HEK293T (cell line): ENCODE results near the gene JAK1.

Source experiments
- CTCF ChIA-PET: fragments of 350-600 bp; formaldehyde crosslinking; extraction: SDS; loops from one replicate; lab custom pipeline; 2021; ENCODE audit warnings: antibody characterized with exemption, inconsistent platforms; lab: Yijun Ruan, JAX
- POLR2A ChIA-PET: fragments of 350-600 bp; formaldehyde crosslinking; extraction: SDS; loops from one replicate; lab custom pipeline; 2020; ENCODE audit warnings: antibody characterized with exemption, inconsistent platforms; lab: Yijun Ruan, JAX
- DNase-seq: peaks from one replicate; pipeline ENCODE4 v3.0.0; 2012; ENCODE audit warnings: mixed read lengths; ENCODE audit errors: extremely low spot score
- ARNT ChIP-seq: fragments of 450-650 bp; IDR thresholded peaks from 2 replicates; pipeline ENCODE4 v1.6.1; 2017; ENCODE audit warnings: mild to moderate bottlenecking
- BHLHE40 ChIP-seq: fragments of 450-650 bp; IDR thresholded peaks from 2 replicates; pipeline ENCODE4 v1.6.1; 2016; ENCODE audit warnings: mild to moderate bottlenecking, moderate library complexity, borderline replicate concordance
- CTBP1 ChIP-seq: fragments of 450-650 bp; IDR thresholded peaks from 2 replicates; pipeline ENCODE4 v1.6.1; 2016; ENCODE audit warnings: borderline replicate concordance
- ELF4 ChIP-seq: fragments of 450-650 bp; IDR thresholded peaks from 2 replicates; pipeline ENCODE4 v1.6.1; 2017; ENCODE audit warnings: antibody characterized with exemption
- FOXA1 ChIP-seq: fragments of 450-650 bp; IDR thresholded peaks from 2 replicates; pipeline ENCODE4 v1.6.1; 2016; ENCODE audit warnings: mild to moderate bottlenecking
- FOXK2 ChIP-seq: fragments of 450-650 bp; IDR thresholded peaks from 2 replicates; pipeline ENCODE4 v1.6.1; 2016; ENCODE audit warnings: mild to moderate bottlenecking
- FOXM1 ChIP-seq: fragments of 450-650 bp; IDR thresholded peaks from 2 replicates; pipeline ENCODE4 v1.6.1; 2017; ENCODE audit warnings: mild to moderate bottlenecking, borderline replicate concordance
- HDGF ChIP-seq: fragments of 450-650 bp; IDR thresholded peaks from 2 replicates; pipeline ENCODE4 v1.6.1; 2017; ENCODE audit warnings: antibody characterized with exemption, borderline replicate concordance
- L3MBTL2 ChIP-seq: fragments of 450-650 bp; conservative IDR thresholded peaks from 2 replicates; pipeline ENCODE4 v1.6.1; 2016; ENCODE audit warnings: mild to moderate bottlenecking
- LEF1 ChIP-seq: fragments of 450-650 bp; IDR thresholded peaks from 2 replicates; pipeline ENCODE4 v1.6.1; 2017; ENCODE audit warnings: mild to moderate bottlenecking, borderline replicate concordance
- NFRKB ChIP-seq: fragments of 450-650 bp; IDR thresholded peaks from 2 replicates; pipeline ENCODE4 v1.6.1; 2016; ENCODE audit warnings: mild to moderate bottlenecking, moderate library complexity
- PKNOX1 ChIP-seq: fragments of 450-650 bp; IDR thresholded peaks from 2 replicates; pipeline ENCODE4 v1.6.1; 2016
- SP1 ChIP-seq: fragments of 450-650 bp; IDR thresholded peaks from 2 replicates; pipeline ENCODE4 v1.6.1; 2017
- SUZ12 ChIP-seq: fragments of 450-650 bp; IDR thresholded peaks from 2 replicates; pipeline ENCODE4 v1.6.1; 2016; ENCODE audit warnings: mild to moderate bottlenecking
- TARDBP ChIP-seq: fragments of 450-650 bp; IDR thresholded peaks from 2 replicates; pipeline ENCODE4 v1.6.1; 2016
- ZNF384 ChIP-seq: fragments of 450-650 bp; IDR thresholded peaks from 2 replicates; pipeline ENCODE4 v1.6.1; 2016

JAK1 gene

GRCh38 chr1:64898107-64898861 is 68.1 kb downstream of the JAK1 start:
- peak; percentile 76 for DNase-seq
- TF ChIP-seq LEF1: no peak
- TF ChIP-seq FOXK2: no peak
- no peak for TF ChIP-seq BHLHE40
- TF ChIP-seq PKNOX1: no peak
- ChIA-PET CTCF (interaction anchor here (0.6 kb wide), 1 partner anchor 14 kb away, joined by 3 read pairs; no protein-coding TSS in a partner anchor), POLR2A (interaction anchor here (1.3 kb wide), 1 partner anchor 68 kb away, joined by 5 read pairs; the partner anchor contains the start of gene JAK1)

GRCh38 chr1:64896551-64896950 is 69.8 kb downstream of the JAK1 start:
- ChIA-PET CTCF (no interaction called here), POLR2A (no interaction called here)
- TF ChIP-seq FOXK2: no peak
- no peak for DNase-seq

GRCh38 chr1:64895500-64895899 is 70.8 kb downstream of the JAK1 start:
- TF ChIP-seq LEF1 (no peak), SP1 (no peak), NFRKB (no peak), FOXK2 (no peak), FOXA1 (no peak), BHLHE40 (no peak), FOXM1 (no peak), CTBP1 (no peak), TARDBP (no peak), ARNT (no peak), SUZ12 (no peak), HDGF (no peak), ZNF384 (no peak), PKNOX1 (no peak), L3MBTL2 (no peak), ELF4 (no peak)
- CTCF ChIA-PET: no interaction called here
- POLR2A ChIA-PET: no interaction called here
- no peak for DNase-seq

- no peak for DNase-seq
- ChIA-PET CTCF (no interaction called here), POLR2A (interaction anchor here (0.9 kb wide), 1 partner anchor 72 kb away, joined by 3 read pairs; no protein-coding TSS in a partner anchor)
- TF ChIP-seq NFRKB: no peak
- no peak for TF ChIP-seq SUZ12
- no peak for TF ChIP-seq LEF1
- TF ChIP-seq ZNF384: no peak
- no peak for TF ChIP-seq ELF4
- no peak for TF ChIP-seq FOXK2
- no peak for TF ChIP-seq ARNT
- TF ChIP-seq FOXA1: no peak
- TF ChIP-seq SP1: no peak
- no peak for TF ChIP-seq PKNOX1
- no peak for TF ChIP-seq CTBP1
- no peak for TF ChIP-seq HDGF
- no peak for TF ChIP-seq FOXM1
- TF ChIP-seq TARDBP: no peak
- TF ChIP-seq BHLHE40: no peak
- no peak for TF ChIP-seq L3MBTL2
Measured at GRCh38 chr1:64894438-64895196, 71.7 kb downstream of the JAK1 start.

GRCh38 chr1:64893921-64894320 is 72.4 kb downstream of the JAK1 start:
- ChIA-PET POLR2A (no interaction called here), CTCF (no interaction called here)
- DNase-seq: no peak
- no peak for TF ChIP-seq BHLHE40
- TF ChIP-seq LEF1: no peak
- TF ChIP-seq SP1: no peak
- no peak for TF ChIP-seq CTBP1
- no peak for TF ChIP-seq ELF4
- TF ChIP-seq ZNF384: no peak
- no peak for TF ChIP-seq FOXM1
- no peak for TF ChIP-seq ARNT
- TF ChIP-seq HDGF: no peak
- no peak for TF ChIP-seq NFRKB
- TF ChIP-seq L3MBTL2: no peak
- no peak for TF ChIP-seq TARDBP
- no peak for TF ChIP-seq FOXA1
- TF ChIP-seq SUZ12: no peak
- no peak for TF ChIP-seq PKNOX1
- no peak for TF ChIP-seq FOXK2
